ENCODE data around the gene SEMA6D.

SEMA6D gene

DNA sequence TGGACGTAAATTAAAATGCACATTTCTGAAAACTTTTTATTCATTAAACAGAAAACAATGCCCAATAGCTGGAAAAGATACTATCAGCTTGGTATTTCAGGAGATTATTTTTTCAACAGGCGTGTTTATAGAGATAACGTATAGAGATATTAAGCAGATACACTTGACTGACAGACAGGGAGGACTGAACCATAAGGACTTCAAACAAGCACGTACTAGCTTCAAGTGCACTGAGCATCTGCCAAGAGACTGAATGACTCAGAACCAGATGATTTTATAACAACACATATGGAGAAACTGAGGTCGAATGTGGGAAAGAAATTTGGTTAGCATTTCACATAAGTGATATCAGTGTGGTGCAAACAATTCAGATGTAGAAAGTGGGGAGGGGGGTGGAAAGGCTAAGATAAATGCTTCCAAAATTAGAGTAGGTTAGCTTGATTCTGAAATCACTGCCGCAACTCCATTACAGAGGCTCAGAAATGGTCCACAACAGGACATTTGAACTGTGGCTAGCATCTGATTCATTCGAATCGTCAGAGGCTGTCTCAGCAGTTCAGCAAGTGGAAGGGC, 103.5 kb downstream of the SEMA6D start:
- TF ChIP-seq, protein P1, sequence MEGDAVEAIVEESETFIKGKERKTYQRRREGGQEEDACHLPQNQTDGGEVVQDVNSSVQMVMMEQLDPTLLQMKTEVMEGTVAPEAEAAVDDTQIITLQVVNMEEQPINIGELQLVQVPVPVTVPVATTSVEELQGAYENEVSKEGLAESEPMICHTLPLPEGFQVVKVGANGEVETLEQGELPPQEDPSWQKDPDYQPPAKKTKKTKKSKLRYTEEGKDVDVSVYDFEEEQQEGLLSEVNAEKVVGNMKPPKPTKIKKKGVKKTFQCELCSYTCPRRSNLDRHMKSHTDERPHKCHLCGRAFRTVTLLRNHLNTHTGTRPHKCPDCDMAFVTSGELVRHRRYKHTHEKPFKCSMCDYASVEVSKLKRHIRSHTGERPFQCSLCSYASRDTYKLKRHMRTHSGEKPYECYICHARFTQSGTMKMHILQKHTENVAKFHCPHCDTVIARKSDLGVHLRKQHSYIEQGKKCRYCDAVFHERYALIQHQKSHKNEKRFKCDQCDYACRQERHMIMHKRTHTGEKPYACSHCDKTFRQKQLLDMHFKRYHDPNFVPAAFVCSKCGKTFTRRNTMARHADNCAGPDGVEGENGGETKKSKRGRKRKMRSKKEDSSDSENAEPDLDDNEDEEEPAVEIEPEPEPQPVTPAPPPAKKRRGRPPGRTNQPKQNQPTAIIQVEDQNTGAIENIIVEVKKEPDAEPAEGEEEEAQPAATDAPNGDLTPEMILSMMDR (IDR thresholded peaks at IDR 0.05; ENCODE audit: low read depth, low read length): no peak
- peak; percentile 70 to 82 for DNase-seq (ENCODE audit: low read depth in 2 of 2)

DNA sequence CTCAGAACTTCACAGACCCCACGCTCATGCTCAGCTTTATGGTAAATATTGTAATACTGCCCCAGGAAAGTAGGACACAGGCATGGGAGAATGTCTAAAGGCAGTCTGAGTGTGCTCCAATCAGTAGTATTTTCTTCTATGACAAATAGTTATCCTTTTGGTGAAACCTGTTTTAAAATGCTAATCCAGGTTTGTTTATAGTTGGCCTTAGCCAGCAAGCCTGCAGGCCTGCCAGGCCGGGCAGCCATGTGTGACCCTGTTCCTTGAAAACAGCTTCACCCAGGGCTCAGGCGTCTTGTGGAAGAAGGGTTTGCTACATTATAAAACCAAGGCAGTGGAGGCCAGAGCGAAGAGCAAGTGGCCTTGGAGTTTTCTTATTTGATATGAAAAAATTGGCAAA, 104.7 kb downstream of the SEMA6D start:
- TF ChIP-seq, protein P1 (IDR thresholded peaks at IDR 0.05; ENCODE audit: low read depth, low read length): no peak
- no peak overlapping the region for H3K4me3 ChIP-seq (replicated peaks in 1 of 2; ENCODE audit: low read depth in 2 of 2, low read length in 2 of 2)
- DNase-seq (ENCODE audit: low read depth in 2 of 2): no peak

More for the DNA sequence above, 103.5 kb downstream of the SEMA6D start:
- no peak overlapping the region for H3K4me3 ChIP-seq (replicated peaks in 1 of 2; ENCODE audit: low read depth in 2 of 2, low read length in 2 of 2)
